Bronchial epithelial cell (primary cell): ENCODE measurements around the gene LRMDA. TPM values are rescaled to one million over a fixed set of nuclear protein-coding genes. Genes with fewer than 3 reads are reported as not detected.

Experiments
- DNase-seq: peaks from one replicate; pipeline ENCODE4 v3.0.0-alpha.2; 2010; ENCODE audit warnings: low read depth
- FAIRE-seq: peaks from 2 replicates; lab custom pipeline; 2011; peaks lifted over from hg19 to GRCh38; lab: Jason Lieb, UNC
- H3K27me3 ChIP-seq: 2 replicates; pipeline ENCODE4 v1.5.1; 2011; ENCODE audit warnings: low read length; ENCODE audit not compliant: control insufficient read depth, insufficient read depth
- H3K36me3 ChIP-seq: 2 replicates; pipeline ENCODE4 v1.5.1; 2011; ENCODE audit warnings: low read length; ENCODE audit not compliant: control insufficient read depth, insufficient read depth
- H3K4me3 ChIP-seq: 2 replicates; pipeline ENCODE4 v1.5.1; 2011; ENCODE audit warnings: mild to moderate bottlenecking, low read depth, low read length, control low read depth
- total RNA-seq: library from RNA; depleted of rRNA; stranded (reverse); fragments of >200 nt; gene quantifications from 2 replicates; pipeline ENCODE4 v1.2.1, GENCODE V29; 2014
- TF ChIP-seq, protein P1 (sequence below): IDR thresholded peaks from 2 replicates; pipeline ENCODE4 v1.5.1; 2011; ENCODE audit warnings: mild to moderate bottlenecking, moderate library complexity, low read length, control low read depth, inconsistent platforms; ENCODE audit not compliant: insufficient read depth, severe bottlenecking

The LRMDA gene
- total RNA-seq, 1 donor from 2014 or later: 1.6 TPM

- FAIRE-seq (no peak), DNase-seq (no peak)
- Histone ChIP-seq H3K4me3 (no peak overlapping the region), H3K27me3 (no peaks in the 10 kb centered on the region), H3K36me3 (no peaks in the 10 kb centered on the region)
- TF ChIP-seq, protein P1, sequence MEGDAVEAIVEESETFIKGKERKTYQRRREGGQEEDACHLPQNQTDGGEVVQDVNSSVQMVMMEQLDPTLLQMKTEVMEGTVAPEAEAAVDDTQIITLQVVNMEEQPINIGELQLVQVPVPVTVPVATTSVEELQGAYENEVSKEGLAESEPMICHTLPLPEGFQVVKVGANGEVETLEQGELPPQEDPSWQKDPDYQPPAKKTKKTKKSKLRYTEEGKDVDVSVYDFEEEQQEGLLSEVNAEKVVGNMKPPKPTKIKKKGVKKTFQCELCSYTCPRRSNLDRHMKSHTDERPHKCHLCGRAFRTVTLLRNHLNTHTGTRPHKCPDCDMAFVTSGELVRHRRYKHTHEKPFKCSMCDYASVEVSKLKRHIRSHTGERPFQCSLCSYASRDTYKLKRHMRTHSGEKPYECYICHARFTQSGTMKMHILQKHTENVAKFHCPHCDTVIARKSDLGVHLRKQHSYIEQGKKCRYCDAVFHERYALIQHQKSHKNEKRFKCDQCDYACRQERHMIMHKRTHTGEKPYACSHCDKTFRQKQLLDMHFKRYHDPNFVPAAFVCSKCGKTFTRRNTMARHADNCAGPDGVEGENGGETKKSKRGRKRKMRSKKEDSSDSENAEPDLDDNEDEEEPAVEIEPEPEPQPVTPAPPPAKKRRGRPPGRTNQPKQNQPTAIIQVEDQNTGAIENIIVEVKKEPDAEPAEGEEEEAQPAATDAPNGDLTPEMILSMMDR: no peak
These were observed 150.7 kb downstream of the LRMDA start for GRCh38 chr10:75582102-75582501.

- Histone ChIP-seq H3K27me3 (no peaks in the 10 kb centered on the region), H3K4me3 (no peak overlapping the region), H3K36me3 (no peaks in the 10 kb centered on the region)
- DNase-seq (no peak), FAIRE-seq (no peak)
- TF ChIP-seq, protein P1: no peak
These were observed 153.9 kb downstream of the LRMDA start for GRCh38 chr10:75585294-75585693.

DNA sequence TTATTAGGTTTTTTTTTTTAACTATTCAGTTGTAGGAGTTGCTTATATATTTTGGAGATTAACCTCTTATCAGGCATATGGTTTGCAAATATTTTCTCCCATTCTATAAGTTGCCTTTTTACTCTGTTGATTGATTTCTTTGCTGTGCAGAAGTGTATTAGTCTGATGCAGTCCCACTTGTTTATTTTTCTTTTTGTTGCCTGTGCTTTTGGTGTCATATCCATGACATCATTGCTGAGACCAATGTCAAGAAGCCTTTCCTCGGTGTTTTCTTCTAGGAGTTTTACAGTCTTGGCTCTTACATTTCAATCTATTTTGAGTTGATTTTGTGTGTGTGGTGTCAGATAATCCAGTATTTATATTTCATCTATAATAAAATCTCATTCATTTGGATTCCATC is 155.4 kb downstream of the LRMDA start:
- Histone ChIP-seq H3K36me3 (no peaks in the 10 kb centered on the region), H3K4me3 (no peak overlapping the region), H3K27me3 (no peaks in the 10 kb centered on the region)
- TF ChIP-seq, protein P1: no peak
- DNase-seq: no peak
- FAIRE-seq: no peak

DNA sequence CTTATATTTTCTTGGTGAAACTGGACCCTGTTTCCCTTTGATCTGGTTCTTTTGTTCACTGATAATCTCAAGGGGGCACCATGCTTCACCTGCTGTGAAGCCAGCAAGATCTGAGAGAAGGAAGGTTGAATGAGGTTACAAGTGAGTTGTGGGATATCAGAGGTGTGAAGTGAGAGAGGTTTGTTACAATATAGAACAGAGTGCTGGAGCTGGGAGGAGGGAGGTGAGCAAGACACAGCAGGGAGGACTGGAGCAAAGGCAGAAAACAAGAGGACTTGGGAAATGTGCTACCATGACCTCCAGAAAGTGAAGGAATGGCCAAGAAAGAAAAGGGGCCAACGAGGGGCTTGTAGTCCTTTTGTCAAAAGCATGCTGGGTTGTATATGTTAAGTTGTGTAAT is 156.6 kb downstream of the LRMDA start:
- TF ChIP-seq, protein P1: no peak
- DNase-seq (no peak), FAIRE-seq (no peak)
- H3K27me3 ChIP-seq: no peaks in the 10 kb centered on the region
- H3K36me3 ChIP-seq: no peaks in the 10 kb centered on the region
- no peak overlapping the region for H3K4me3 ChIP-seq

- Histone ChIP-seq H3K36me3 (no peaks in the 10 kb centered on the region), H3K27me3 (no peaks in the 10 kb centered on the region), H3K4me3 (no peak overlapping the region)
- TF ChIP-seq, protein P1: no peak
- FAIRE-seq (no peak), DNase-seq (no peak)
These were observed 158.7 kb downstream of the LRMDA start for GRCh38 chr10:75589895-75590654.
